ENCODE results near the gene C6orf163.

C6orf163 gene

GRCh38 chr6:87407901-87408720 lies 63.5 kb downstream of the C6orf163 start, which contains the start of gene CFAP206:
Gene CFAP206, plus strand, starts transcription at chr6:87407972. Its CDS starts 1,868 bp downstream, at chr6:87409840.
- peak; percentile 77 for FAIRE-seq
- DNase-seq (ENCODE audit: insufficient read length, low spot score): peak; percentile 82

GRCh38 chr6:87408721-87409155 lies 64.1 kb downstream of the C6orf163 start:
- no peak for DNase-seq (ENCODE audit: insufficient read length, low spot score)
- FAIRE-seq: no peak
